B cell (primary cell): ENCODE data around the gene KLK7.

Experiments used
- CTCF ChIP-seq: fragments of 200-600 bp; IDR thresholded peaks from one replicate; pipeline ENCODE4 v1.8.0; 2022; ENCODE audit warnings: antibody characterized with exemption, mild to moderate bottlenecking
- EZH2 ChIP-seq: IDR thresholded peaks from 2 replicates; pipeline ENCODE4 v1.6.1; 2012; ENCODE audit warnings: borderline replicate concordance, low read depth, mild to moderate bottlenecking, moderate library complexity, low read length; ENCODE audit not compliant: insufficient read depth, poor library complexity, severe bottlenecking

GRCh38 chr19:51020988-51021651 is 37.4 kb upstream of the KLK7 start:
- TF ChIP-seq CTCF (peak; percentile 39), EZH2 (no peak)
